GDM1 (cell line): ENCODE data around the gene ARHGEF10L.

Experiments
- DNase-seq: peaks from one replicate; lab custom pipeline; 2025; lab: John Stamatoyannopoulos, UW

Gene ARHGEF10L

GRCh38 chr1:17676387-17677060 lies 137.0 kb downstream of the ARHGEF10L start:
- DNase-seq = no peak

- no peak for DNase-seq
Measured at GRCh38 chr1:17678011-17678410, 138.5 kb downstream of the ARHGEF10L start.

- no peak for DNase-seq
Measured at GRCh38 chr1:17679856-17680255, 140.4 kb downstream of the ARHGEF10L start.

- DNase-seq = no peak
Measured at GRCh38 chr1:17680308-17680707, 140.8 kb downstream of the ARHGEF10L start.

GRCh38 chr1:17682400-17682799 lies 142.9 kb downstream of the ARHGEF10L start:
- DNase-seq = no peak

- no peak for DNase-seq
Measured at GRCh38 chr1:17683598-17683997, 144.1 kb downstream of the ARHGEF10L start.

- DNase-seq = no peak
Measured at GRCh38 chr1:17684810-17685209, 145.3 kb downstream of the ARHGEF10L start.

GRCh38 chr1:17686258-17686657 lies 146.8 kb downstream of the ARHGEF10L start:
- no peak for DNase-seq

GRCh38 chr1:17687145-17687544 lies 147.6 kb downstream of the ARHGEF10L start:
- no peak for DNase-seq

GRCh38 chr1:17688217-17688810 lies 148.8 kb downstream of the ARHGEF10L start:
- DNase-seq = no peak

- DNase-seq = no peak
Measured at GRCh38 chr1:17689011-17689410, 149.5 kb downstream of the ARHGEF10L start.

GRCh38 chr1:17690906-17691634 lies 151.6 kb downstream of the ARHGEF10L start:
- DNase-seq = no peak

- DNase-seq = no peak
Measured at GRCh38 chr1:17692645-17693044, 153.1 kb downstream of the ARHGEF10L start.

- DNase-seq = no peak
Measured at GRCh38 chr1:17696417-17697301, 157.2 kb downstream of the ARHGEF10L start.

GRCh38 chr1:17697458-17697857 lies 158.0 kb downstream of the ARHGEF10L start:
- DNase-seq = no peak

- no peak for DNase-seq
Measured at GRCh38 chr1:17699581-17699980, 160.1 kb downstream of the ARHGEF10L start.

GRCh38 chr1:17700945-17701810 lies 161.7 kb downstream of the ARHGEF10L start:
- no peak for DNase-seq

GRCh38 chr1:17704176-17704575 lies 164.7 kb downstream of the ARHGEF10L start:
- no peak for DNase-seq

GRCh38 chr1:17706445-17706844 lies 166.9 kb downstream of the ARHGEF10L start:
- DNase-seq = no peak

GRCh38 chr1:17709981-17710380 lies 170.5 kb downstream of the ARHGEF10L start:
- no peak for DNase-seq

GRCh38 chr1:17710889-17711576 lies 171.5 kb downstream of the ARHGEF10L start:
- DNase-seq = no peak
